GM12874 (cell line): ENCODE measurements around the gene POR.

Experiments
- CTCF ChIP-seq: IDR thresholded peaks from 2 replicates; pipeline ENCODE4 v1.5.1; 2011; ENCODE audit warnings: low read depth, mild to moderate bottlenecking, control low read depth, low read length, moderate library complexity; ENCODE audit not compliant: insufficient read depth

The POR gene

GRCh38 chr7:75914655-75915415 lies at the start of gene POR:
TSS of gene POR (plus strand) at chr7:75915155. CDS start at chr7:75954002, 38,847 bp downstream.
- TF ChIP-seq CTCF, result no peak

GRCh38 chr7:75866114-75866488 lies 48.9 kb upstream of the POR start:
- TF ChIP-seq CTCF, result no peak

GRCh38 chr7:75866489-75867389 lies 48.2 kb upstream of the POR start:
- TF ChIP-seq CTCF, result peak; percentile 98

- no peak for TF ChIP-seq CTCF
Measured at GRCh38 chr7:75867390-75867717, 47.6 kb upstream of the POR start.

GRCh38 chr7:75868153-75868552 lies 46.8 kb upstream of the POR start:
- TF ChIP-seq CTCF, result no peak

GRCh38 chr7:75869776-75870379 lies 45.1 kb upstream of the POR start:
- no peak for TF ChIP-seq CTCF

GRCh38 chr7:75870557-75871161 lies 44.3 kb upstream of the POR start:
- TF ChIP-seq CTCF, result no peak
